Measurements from ENCODE around the gene PTPRQ. TPM values are rescaled to one million over a fixed set of nuclear protein-coding genes. Genes with fewer than 3 reads are reported as not detected.

The PTPRQ gene
- total RNA-seq, 2 donors from 2014 or later = 1.9 to 7.4 TPM

- DNase-seq (ENCODE audit: low spot score) = no peak
- H3K36me3 ChIP-seq = no peaks in the 10 kb centered on the region
- TF ChIP-seq POLR2A (IDR thresholded peaks at IDR 0.05) (no peak), CTCF (IDR thresholded peaks at IDR 0.05) (no peak), POLR2AphosphoS5 (IDR thresholded peaks at IDR 0.05) (no peak)
- no peak overlapping the region for H3K4me3 ChIP-seq
- H3K4me1 ChIP-seq (replicated peaks) = no peaks in the 10 kb centered on the region
- H3K27ac ChIP-seq = no peak overlapping the region
- no peaks in the 10 kb centered on the region for H3K9me3 ChIP-seq
- intact Hi-C loops (cut with DNase I) = no loop called here
- WGBS = 84% methylated on average over 4 of the region's 4 CpGs
- no peaks in the 10 kb centered on the region for H3K27me3 ChIP-seq (replicated peaks; ENCODE audit: insufficient read depth)
Measured at GRCh38 chr12:80717856-80718255, 273.8 kb downstream of the PTPRQ start.

- 96% methylated on average over 1 of the region's 1 CpG for WGBS
- Histone ChIP-seq H3K27me3 (replicated peaks; ENCODE audit: insufficient read depth) (no peaks in the 10 kb centered on the region), H3K4me3 (no peak overlapping the region), H3K9me3 (no peaks in the 10 kb centered on the region), H3K4me1 (replicated peaks) (no peaks in the 10 kb centered on the region), H3K27ac (no peak overlapping the region), H3K36me3 (no peaks in the 10 kb centered on the region)
- no peak for TF ChIP-seq POLR2AphosphoS5 (IDR thresholded peaks at IDR 0.05)
- TF ChIP-seq POLR2A (IDR thresholded peaks at IDR 0.05) = no peak
- TF ChIP-seq CTCF (IDR thresholded peaks at IDR 0.05) = no peak
- DNase-seq (ENCODE audit: low spot score) = no peak
- intact Hi-C loops (cut with DNase I) = no loop called here
Measured at GRCh38 chr12:80720516-80720915, 276.5 kb downstream of the PTPRQ start.

- 85% methylated on average over 3 of the region's 3 CpGs for WGBS
- Histone ChIP-seq H3K4me1 (replicated peaks) (no peaks in the 10 kb centered on the region), H3K27ac (no peak overlapping the region), H3K27me3 (replicated peaks; ENCODE audit: insufficient read depth) (no peaks in the 10 kb centered on the region), H3K36me3 (no peaks in the 10 kb centered on the region), H3K4me3 (no peak overlapping the region), H3K9me3 (no peaks in the 10 kb centered on the region)
- TF ChIP-seq CTCF (IDR thresholded peaks at IDR 0.05) = no peak
- TF ChIP-seq POLR2A (IDR thresholded peaks at IDR 0.05) = no peak
- TF ChIP-seq POLR2AphosphoS5 (IDR thresholded peaks at IDR 0.05) = no peak
- DNase-seq (ENCODE audit: low spot score) = no peak
- intact Hi-C loops (cut with DNase I) = no loop called here
Measured at GRCh38 chr12:80721326-80721725, 277.3 kb downstream of the PTPRQ start.

Data from prostate gland (tissue), 2 donors.